SW480 (cell line): ENCODE results near the gene CKAP4.
A peak's percentile ranks its signal among the peaks of the same experiment; 100 is the strongest.

Experiments
- DNase-seq: peaks from one replicate; pipeline ENCODE4 v3.0.0-alpha.2; 2016; ENCODE audit warnings: low spot score

The CKAP4 gene

DNA sequence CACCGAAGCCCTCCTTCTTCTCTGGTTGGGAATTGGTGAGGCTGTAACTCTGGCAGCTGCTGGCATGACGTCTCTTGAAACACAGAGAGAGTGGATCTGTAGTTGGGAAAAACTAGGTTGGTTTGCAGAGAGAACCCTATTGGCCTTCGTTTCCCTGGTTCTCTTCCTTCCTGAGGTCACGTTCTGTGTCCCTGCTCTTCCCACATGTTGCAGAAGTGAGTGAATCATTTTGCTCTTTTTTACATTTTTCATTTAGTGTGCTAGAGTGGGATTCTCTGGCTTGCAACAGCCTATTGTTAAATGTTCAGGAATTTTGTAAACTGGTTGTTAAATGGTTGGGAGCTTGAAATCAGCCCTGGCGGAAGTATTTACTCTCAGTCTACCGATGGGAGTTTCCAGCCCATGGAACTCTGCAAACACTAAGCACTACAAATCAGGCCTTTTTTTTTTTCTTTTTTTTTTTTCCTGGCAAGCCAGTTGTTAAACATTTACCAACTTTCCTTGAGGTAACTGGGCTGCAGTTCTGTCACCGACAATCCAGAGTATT is 26.8 kb upstream of the CKAP4 start:
- no peak for DNase-seq

DNA sequence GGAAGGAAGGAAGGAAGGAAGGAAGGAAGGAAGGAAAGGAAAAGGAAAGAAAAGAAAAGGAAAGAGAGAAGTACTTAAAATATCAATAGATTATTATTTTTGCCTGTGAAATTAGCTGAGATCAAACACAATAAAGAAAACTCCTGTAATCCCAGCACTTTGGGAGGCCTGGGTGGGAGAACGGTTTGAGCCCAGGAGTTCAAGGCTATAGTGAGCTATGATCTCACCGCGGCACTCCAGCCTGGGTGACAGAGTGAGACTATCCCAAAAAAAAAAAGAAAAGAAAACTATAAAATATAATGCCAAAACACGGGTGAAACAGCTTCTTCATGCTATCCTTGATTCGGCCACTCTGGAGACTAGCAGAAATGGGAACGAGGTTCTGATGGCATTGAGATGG is 26.2 kb upstream of the CKAP4 start:
- DNase-seq, result no peak

- DNase-seq, result no peak
Measured at GRCh38 chr12:106273491-106273890, 25.7 kb upstream of the CKAP4 start.

- no peak for DNase-seq
Measured at GRCh38 chr12:106271575-106272505, 24.0 kb upstream of the CKAP4 start.

GRCh38 chr12:106269150-106269771 is 21.4 kb upstream of the CKAP4 start:
- DNase-seq, result no peak

DNA sequence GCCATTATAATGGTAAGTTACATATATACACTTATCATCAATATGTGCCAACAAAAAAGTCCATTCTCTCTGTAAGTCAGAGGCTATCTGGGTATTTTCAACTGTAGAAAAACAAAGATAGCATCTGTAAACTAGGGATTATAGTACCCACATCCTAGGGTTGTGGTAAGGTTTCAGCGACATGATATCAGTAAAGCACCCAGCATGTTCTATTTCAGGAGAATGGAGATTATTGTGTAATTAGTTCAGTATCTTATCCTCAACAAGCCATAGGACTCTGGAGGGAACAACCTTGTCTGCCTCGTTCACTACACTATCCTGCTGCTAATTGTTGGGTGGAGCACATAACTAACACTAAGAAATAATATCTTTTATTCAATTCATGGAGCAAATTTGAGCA is 19.7 kb upstream of the CKAP4 start:
- DNase-seq, result no peak

- DNase-seq, result no peak
Measured at GRCh38 chr12:106265116-106265515, 17.3 kb upstream of the CKAP4 start.

- DNase-seq, result no peak
Measured at GRCh38 chr12:106258935-106259334, 11.1 kb upstream of the CKAP4 start.

DNA sequence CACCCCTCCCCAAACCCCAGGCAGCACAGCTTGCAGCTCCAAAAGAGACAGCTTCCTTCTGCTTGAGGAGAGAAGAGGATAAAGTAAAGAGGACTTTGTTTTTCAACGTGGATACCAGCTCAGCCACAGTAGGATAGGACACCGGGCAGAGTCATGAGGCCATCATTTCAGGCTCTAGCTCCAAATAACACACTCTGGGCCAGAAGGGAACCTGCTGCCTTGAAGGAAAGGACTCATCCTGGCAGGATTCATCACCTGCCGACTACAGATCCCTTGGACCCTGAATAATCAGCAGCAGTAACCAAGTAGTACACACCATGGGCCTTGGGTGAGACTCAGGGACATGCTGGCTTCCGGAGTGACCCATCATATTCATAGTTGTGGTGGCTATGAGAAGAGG is 10.4 kb upstream of the CKAP4 start:
- no peak for DNase-seq

DNA sequence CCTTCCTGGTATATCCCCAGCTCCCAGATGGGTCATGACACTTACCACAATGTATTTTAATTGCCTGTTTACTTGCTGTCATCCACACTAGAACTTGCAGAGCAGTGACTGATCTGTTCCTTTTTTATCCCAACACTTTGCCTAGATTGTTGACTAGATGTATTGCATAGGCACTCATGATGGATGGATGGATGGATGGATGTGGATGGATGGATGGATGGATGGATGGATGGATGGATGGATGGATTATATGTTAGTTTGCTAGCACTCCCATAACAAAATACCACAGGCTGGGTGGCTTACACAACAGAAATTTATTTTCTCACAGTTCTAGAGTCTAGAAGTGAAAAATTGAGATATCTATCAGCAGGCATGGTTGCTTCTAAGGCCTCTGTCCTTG is 8.7 kb upstream of the CKAP4 start:
- DNase-seq, result no peak

DNA sequence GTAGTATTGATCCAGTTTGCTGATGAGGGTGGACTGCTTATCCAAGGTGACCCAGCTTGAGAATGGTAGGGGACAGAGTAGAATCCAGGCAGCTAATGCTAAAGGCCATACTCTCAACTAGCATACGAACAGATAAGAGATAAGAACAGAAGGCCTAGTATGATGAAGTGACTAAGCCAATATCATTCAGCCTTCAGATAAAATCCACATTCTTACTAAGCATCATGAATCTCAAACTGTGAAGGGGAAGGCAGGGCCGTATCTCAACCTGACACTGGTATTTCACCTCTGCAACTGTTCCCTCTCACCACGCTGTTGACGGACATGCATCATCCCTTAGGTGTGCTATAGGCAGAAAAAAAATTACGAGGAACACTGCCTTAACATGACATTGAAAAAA is 8.1 kb upstream of the CKAP4 start:
- no peak for DNase-seq

GRCh38 chr12:106255493-106255892 is 7.7 kb upstream of the CKAP4 start:
- DNase-seq, result no peak

GRCh38 chr12:106254724-106255123 is 6.9 kb upstream of the CKAP4 start:
- DNase-seq, result no peak

DNA sequence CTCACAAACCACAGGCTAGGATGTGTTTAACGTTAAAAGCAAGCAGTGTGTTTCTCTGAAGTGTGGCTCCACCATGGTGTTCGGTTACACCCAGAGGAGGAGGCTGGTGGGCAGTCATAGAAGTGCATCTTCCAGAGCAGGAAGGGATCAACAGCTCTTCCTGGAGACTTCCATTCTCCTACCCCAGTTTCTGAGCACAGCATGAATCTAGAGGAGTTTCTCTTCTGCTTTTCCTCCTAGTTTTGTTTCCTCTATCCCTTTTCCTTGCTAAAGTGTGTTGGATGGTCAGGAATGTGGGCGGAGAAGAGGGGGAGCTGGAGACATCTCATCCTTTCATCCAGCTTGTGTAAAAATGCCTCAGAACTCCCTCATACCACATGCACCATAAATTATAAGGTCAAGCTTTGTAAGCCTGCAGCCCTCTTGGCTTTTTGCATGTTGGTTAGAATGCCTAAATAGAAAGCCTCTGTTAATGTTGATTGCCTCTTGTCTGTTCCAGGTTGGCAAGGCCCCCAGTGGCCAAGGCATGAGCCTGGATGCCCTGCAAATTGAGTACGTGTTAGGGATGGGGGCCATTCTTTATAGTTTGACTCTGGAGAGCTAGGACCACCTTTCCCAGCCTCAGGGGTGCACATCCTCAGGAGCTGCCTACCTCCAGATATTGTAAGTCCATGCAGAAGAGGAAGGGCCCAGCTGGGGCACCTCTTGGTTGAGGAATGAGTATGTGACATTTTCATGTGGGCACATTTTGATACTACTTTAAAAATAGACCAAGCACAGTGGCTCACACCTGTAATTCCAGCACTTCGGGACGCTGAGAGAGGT is 4.0 kb upstream of the CKAP4 start:
- peak; percentile 42 for DNase-seq

DNA sequence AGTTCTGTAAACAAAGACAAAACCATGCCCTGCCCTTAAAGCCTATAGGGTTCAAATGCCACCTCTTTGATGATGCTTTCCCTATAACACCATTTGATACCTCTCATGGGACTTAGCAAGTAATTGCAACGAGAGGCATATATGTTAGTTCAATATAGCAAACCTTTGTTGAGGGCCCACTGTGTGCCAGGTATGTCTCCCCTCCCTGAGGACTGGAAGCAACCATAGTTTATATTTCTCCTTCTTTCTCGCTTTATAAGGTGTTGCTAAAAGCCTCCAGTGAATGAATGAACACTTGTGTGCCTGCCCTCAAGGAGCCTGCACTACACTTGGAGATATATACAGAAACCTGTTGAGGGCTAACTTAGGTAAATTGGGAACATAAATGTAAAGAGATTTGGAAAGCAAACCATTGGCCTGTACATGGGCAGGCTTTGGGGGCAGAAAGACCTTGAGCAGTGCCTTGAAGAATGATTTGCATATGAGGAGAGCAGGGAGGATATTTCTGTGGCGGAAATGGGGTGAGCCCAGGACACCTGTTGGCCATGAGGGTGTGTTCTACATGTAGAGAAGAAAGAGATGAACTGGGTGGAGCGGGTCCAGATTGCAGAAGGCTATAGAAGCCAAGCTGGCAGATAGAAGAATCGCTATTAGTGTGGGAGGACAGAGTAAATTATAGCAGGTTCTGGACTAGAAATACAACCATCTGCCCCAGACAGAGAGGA is 1.8 kb upstream of the CKAP4 start:
- peak; percentile 8 for DNase-seq

DNA sequence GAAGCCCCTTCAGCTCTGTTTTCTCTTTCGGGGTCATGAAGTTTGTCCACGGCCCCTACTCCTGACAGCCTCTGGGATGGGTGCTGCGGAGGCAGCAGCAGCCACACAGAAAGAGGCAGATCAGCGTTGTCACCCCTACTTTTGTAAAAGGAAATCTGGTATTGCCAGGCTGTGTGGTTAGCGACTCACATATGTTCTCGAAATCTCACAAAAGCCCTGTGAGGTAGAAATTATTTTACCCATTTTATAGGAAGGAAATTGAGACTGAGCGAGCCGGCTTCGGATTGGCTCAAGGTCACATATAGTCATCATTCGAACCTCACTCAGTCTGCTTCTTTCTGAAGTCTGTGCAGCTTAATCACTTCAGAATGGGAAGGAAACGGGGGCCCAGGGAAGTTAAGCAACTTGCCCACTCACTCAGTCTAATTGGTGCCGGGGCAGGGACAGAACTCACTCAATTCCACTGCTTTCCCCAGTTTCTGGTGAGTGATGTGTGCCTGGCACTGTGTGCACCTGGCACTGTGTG is 1.1 kb upstream of the CKAP4 start:
- DNase-seq, result no peak

- peak; percentile 28 for DNase-seq
Measured at GRCh38 chr12:106248312-106248845, 559 bp upstream of the CKAP4 start.

DNA sequence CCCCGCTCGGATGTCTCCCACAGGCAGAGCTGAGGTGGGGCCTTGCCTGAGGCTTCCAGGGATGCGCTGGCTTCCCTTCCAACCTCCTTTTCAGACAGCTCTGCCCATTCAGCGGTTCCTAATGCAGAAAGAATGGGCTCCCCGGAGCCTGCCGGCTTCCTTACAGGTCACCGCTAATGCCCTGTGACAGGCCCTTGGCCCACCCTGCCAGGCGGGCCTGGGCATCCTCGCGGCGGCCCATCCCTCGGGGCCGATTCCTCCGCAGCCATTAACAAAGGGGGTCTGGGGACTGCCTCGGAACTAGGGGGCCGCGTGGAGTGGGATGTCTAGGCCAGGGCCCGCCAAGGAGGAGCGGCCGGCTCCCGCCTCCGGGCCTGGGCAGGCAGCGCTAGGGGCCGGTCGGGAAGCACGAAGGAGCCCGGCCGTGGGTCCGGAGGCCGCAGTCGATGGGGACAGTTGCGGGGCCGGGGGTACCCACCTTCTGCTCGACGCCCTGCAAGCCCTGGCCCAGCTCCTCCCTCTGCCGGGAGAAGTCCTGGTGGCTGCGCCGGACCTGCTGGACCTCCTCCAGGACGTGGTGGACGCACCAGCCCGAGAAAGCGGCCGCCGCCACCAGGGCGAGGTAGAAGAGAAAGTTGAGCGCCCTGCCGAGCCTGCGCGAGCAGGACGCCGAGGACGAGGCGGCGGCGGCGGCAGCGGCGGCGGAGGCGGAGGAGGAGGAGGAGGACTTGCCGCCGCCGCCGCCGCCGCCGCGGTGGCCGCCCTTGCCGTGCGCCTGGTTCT is 738 bp downstream of the CKAP4 start:
- DNase-seq, result peak; percentile 37

DNA sequence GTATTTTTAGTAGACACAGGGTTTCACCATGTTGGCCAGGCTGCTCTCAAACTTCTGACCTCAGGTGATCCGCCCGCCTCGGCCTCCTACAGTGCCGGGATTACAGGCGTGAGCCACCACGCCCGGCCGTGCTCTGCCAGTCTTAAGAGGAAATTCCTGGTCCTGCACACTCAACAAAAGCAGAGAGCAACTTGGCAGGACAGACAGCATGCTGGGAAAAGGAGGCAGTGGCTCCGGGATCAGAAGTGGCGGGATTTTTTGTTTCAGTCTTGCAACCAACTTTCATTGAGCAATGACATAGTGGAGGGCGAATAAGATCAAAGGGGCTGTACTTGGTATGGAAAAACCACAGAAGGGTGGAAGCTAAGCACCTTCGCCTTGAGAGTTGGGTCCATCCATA is 2.1 kb downstream of the CKAP4 start:
- no peak for DNase-seq

- DNase-seq, result no peak
Measured at GRCh38 chr12:106243620-106244019, 4.2 kb downstream of the CKAP4 start.
